GM12878 (cell line): Measurements from ENCODE around the gene YBX2. TPM values are rescaled to one million over a fixed set of nuclear protein-coding genes. Genes with fewer than 3 reads are reported as not detected.

Source experiments
- CREM ChIP-seq: IDR thresholded peaks from 2 replicates; pipeline ENCODE4 v1.6.1; 2014; ENCODE audit warnings: antibody characterized with exemption, low read depth
- GATAD2B ChIP-seq: fragments of 450-650 bp; conservative IDR thresholded peaks from 2 replicates; pipeline ENCODE4 v1.6.1; 2017; ENCODE audit warnings: low read depth, mild to moderate bottlenecking, moderate library complexity
- JUNB ChIP-seq: IDR thresholded peaks from 2 replicates; pipeline ENCODE4 v1.6.1; 2016; ENCODE audit warnings: antibody characterized with exemption, mild to moderate bottlenecking
- LARP7 ChIP-seq: fragments of 450-650 bp; IDR thresholded peaks from 2 replicates; pipeline ENCODE4 v1.6.1; 2017; ENCODE audit warnings: mild to moderate bottlenecking
- MXI1 ChIP-seq: fragments of 150-350 bp; IDR thresholded peaks from 2 replicates; pipeline ENCODE4 v1.6.1; 2011; ENCODE audit warnings: low read depth, mild to moderate bottlenecking, inconsistent platforms, low read length, improper control_type of control experiment
- NFYB ChIP-seq: IDR thresholded peaks from 2 replicates; pipeline ENCODE4 v1.6.1; 2011; ENCODE audit warnings: low read depth, mild to moderate bottlenecking, low read length, improper control_type of control experiment, moderate library complexity; ENCODE audit not compliant: insufficient read depth
- POLR2A ChIP-seq: IDR thresholded peaks from 2 replicates; pipeline ENCODE4 v1.6.1; 2011; ENCODE audit warnings: low read depth, mild to moderate bottlenecking, low read length
- RELB ChIP-seq: fragments of 450-650 bp; IDR thresholded peaks from 2 replicates; pipeline ENCODE4 v1.6.1; 2017; ENCODE audit warnings: low read depth, mild to moderate bottlenecking, moderate library complexity
- SMC3 ChIP-seq: IDR thresholded peaks from 2 replicates; pipeline ENCODE4 v1.6.1; 2011; ENCODE audit warnings: low read length, improper control_type of control experiment, borderline replicate concordance
- YY1 ChIP-seq: IDR thresholded peaks from 2 replicates; pipeline ENCODE4 v1.6.1; 2011; ENCODE audit warnings: low read depth, mild to moderate bottlenecking, low read length
- ZBED1 ChIP-seq: IDR thresholded peaks from 2 replicates; pipeline ENCODE4 v1.6.1; 2016; ENCODE audit warnings: borderline replicate concordance
- ZSCAN29 ChIP-seq: fragments of 450-650 bp; IDR thresholded peaks from 2 replicates; pipeline ENCODE4 v1.6.1; 2017; ENCODE audit warnings: mild to moderate bottlenecking, moderate library complexity
- polyA plus RNA-seq, 11 experiments: library from polyadenylated mRNA; depleted of rRNA in 4 of 11; unstranded in 6 of 11; stranded (reverse) in 5 of 11; fragments of >200 nt; fragmentation: Nextera tagmentation in 4 of 11; fragmentation: Illumina TruSeq in 1 of 11; extraction: Ambion mirVana in 4 of 11; extraction: Trizol in 1 of 11; gene quantifications; 1 replicate in 1 of 11; 2 replicates in 10 of 11; pipeline versions ENCODE4 v1.2.1 to v1.2.3, GENCODE V29; 2011 to 2016; ENCODE audit warnings: inconsistent platforms in 2 of 11, missing spikeins in 2 of 11, low read depth in 1 of 11
- total RNA-seq, 4 experiments: library from RNA; depleted of rRNA in 3 of 4; stranded (reverse); fragments of >200 nt in 3 of 4; fragmentation: Illumina TruSeq in 1 of 4; extraction: Trizol in 1 of 4; gene quantifications; 2 replicates each; pipeline versions ENCODE4 v1.2.1 to v1.2.3, GENCODE V29; 2013 to 2021
- TF ChIP-seq, protein P1 (sequence below): IDR thresholded peaks from 2 replicates; pipeline ENCODE4 v1.6.1; 2011; ENCODE audit warnings: borderline replicate concordance, low read depth, mild to moderate bottlenecking, moderate library complexity, mixed read lengths, low read length; ENCODE audit not compliant: insufficient read depth; ENCODE audit errors: extremely low read length

YBX2 gene
- total and polyA plus RNA-seq, 10 of the 15 experiments (the other 5 are each of a cell fraction or from before 2014, with no cell fraction given): not detected

- TF ChIP-seq POLR2A (no peak), ZBED1 (no peak), LARP7 (no peak), SMC3 (no peak), GATAD2B (no peak), ZSCAN29 (no peak), JUNB (no peak), YY1 (no peak), RELB (no peak), NFYB (peak; percentile 47; the same call in 1 of the 2 replicates), CREM (no peak), MXI1 (no peak)
- TF ChIP-seq, protein P1, sequence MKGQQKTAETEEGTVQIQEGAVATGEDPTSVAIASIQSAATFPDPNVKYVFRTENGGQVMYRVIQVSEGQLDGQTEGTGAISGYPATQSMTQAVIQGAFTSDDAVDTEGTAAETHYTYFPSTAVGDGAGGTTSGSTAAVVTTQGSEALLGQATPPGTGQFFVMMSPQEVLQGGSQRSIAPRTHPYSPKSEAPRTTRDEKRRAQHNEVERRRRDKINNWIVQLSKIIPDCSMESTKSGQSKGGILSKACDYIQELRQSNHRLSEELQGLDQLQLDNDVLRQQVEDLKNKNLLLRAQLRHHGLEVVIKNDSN: peak; percentile 73
Measured at GRCh38 chr17:7294614-7295153, at the start of gene YBX2 (continued).
